IgD-negative memory B cell (primary cell): Measurements from ENCODE around the gene PFKFB4. TPM values are rescaled to one million over a fixed set of nuclear protein-coding genes. Genes with fewer than 3 reads are reported as not detected.

Source experiments
- H3K27ac Mint-ChIP-seq, 3 donors: one replicate each; pipeline ENCODE4 v1.8.0; 2020 to 2022; ENCODE audit warnings: mild to moderate bottlenecking in 3 of 3, mixed read lengths in 3 of 3, moderate library complexity in 1 of 3
- H3K27me3 Mint-ChIP-seq: one replicate; pipeline ENCODE4 v1.8.0; 2021; ENCODE audit warnings: mixed read lengths
- H3K36me3 Mint-ChIP-seq: one replicate; pipeline ENCODE4 v1.8.0; 2020; ENCODE audit warnings: mild to moderate bottlenecking, mixed read lengths
- H3K4me1 Mint-ChIP-seq, 3 donors: one replicate each; pipeline ENCODE4 v1.8.0; 2020 to 2022; ENCODE audit warnings: mixed read lengths in 3 of 3, mild to moderate bottlenecking in 1 of 3
- H3K4me3 Mint-ChIP-seq, 4 donors: one replicate each; pipeline ENCODE4 v1.8.0; 2020 to 2022; ENCODE audit warnings: mild to moderate bottlenecking in 4 of 4, mixed read lengths in 4 of 4, moderate library complexity in 3 of 4
- H3K9me3 Mint-ChIP-seq, 3 donors: one replicate each; pipeline ENCODE4 v1.8.0; 2020 to 2021; ENCODE audit warnings: mixed read lengths in 3 of 3, mild to moderate bottlenecking in 1 of 3
- polyA plus RNA-seq: library from polyadenylated mRNA; unstranded; fragments of 300-500 nt; fragmentation: Illumina TruSeq; gene quantifications from one replicate; pipeline ENCODE4 v1.2.3, GENCODE V29; 2021

Gene PFKFB4
- polyA plus RNA-seq, 1 donor from 2014 or later, result 1.5 TPM

- Mint-ChIP-seq H3K27ac (no peak overlapping the region), H3K4me1 (peaks cover 0 to 2% (median 0%) of the 10 kb centered on the region in 3 donors), H3K4me3 (no peak overlapping the region), H3K36me3 (no peaks in the 10 kb centered on the region), H3K27me3 (no peaks in the 10 kb centered on the region), H3K9me3 (no peaks in the 10 kb centered on the region)
Observed at GRCh38 chr3:48569808-48570450, 13.3 kb upstream of the PFKFB4 start.

DNA sequence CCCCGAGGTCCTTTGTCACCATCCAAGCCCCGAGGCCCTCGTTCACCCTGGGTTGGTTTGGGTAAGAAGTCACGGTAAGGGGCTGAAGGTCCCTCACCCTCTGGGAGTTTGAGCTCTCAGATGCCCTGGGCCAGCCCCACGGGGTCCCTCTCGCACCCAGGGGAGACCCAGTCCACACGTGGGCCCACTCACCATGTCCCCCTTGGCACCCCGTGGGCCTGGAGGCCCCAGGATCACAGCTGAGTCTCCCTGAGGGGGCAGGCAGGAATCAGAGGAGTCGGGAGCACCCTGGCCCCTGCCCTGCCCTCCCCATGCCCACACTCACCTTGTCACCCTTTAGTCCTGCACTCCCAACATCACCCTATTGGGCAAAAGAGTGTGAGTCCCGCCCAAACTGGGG lies 12.8 kb upstream of the PFKFB4 start:
- Mint-ChIP-seq H3K27me3 (no peaks in the 10 kb centered on the region), H3K27ac (no peak overlapping the region), H3K4me3 (no peak overlapping the region), H3K36me3 (no peaks in the 10 kb centered on the region), H3K4me1 (peaks cover 0 to 2% (median 0%) of the 10 kb centered on the region in 3 donors), H3K9me3 (no peaks in the 10 kb centered on the region)

DNA sequence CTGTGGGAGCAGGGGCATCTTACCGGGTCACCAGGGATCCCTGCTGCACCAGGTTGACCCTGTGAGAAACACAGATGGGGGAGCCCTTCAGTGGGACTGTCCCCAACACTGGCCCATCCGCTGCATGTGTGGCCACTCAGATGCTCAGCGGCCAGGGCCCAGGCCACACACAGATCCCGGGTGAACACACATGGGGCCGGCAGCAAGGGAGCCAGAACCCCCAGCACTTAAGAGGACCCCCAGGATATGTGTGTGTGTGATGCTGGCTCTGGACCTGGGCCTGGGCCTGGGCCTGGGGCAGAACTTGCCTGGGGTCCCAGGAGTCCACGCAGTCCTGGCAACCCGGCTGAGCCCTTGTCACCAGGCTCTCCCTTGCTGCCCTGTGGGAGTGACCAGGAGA lies 11.9 kb upstream of the PFKFB4 start:
- H3K36me3 Mint-ChIP-seq, result no peaks in the 10 kb centered on the region
- no peak overlapping the region for H3K4me3 Mint-ChIP-seq
- H3K4me1 Mint-ChIP-seq, result peaks cover 0 to 2% (median 0%) of the 10 kb centered on the region in 3 donors
- H3K27ac Mint-ChIP-seq, result no peak overlapping the region
- no peaks in the 10 kb centered on the region for H3K9me3 Mint-ChIP-seq
- no peaks in the 10 kb centered on the region for H3K27me3 Mint-ChIP-seq

DNA sequence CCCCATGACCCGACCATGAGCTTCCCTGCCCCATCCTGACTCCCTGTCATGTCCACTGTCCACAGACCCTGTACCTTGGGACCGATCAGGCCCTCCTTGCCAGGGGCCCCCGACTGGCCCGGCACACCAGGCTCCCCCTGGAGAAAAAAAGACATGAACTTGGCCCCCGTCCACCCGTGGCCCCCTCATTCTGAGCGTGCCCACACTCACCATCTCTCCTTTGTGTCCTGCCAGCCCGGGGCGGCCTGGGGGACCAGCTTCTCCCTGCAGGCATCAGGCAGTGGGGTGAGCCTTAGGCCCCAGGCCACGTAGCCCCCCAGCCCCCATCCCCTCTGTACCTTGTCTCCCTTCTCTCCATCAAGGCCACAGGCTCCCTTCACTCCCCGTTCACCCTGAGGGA lies 10.9 kb upstream of the PFKFB4 start:
- Mint-ChIP-seq H3K27me3 (no peaks in the 10 kb centered on the region), H3K36me3 (no peaks in the 10 kb centered on the region), H3K9me3 (no peaks in the 10 kb centered on the region), H3K27ac (no peak overlapping the region), H3K4me1 (peaks cover 0 to 2% (median 0%) of the 10 kb centered on the region in 3 donors), H3K4me3 (no peak overlapping the region)

GRCh38 chr3:48567090-48567489 lies 10.5 kb upstream of the PFKFB4 start:
- H3K9me3 Mint-ChIP-seq, result no peaks in the 10 kb centered on the region

DNA sequence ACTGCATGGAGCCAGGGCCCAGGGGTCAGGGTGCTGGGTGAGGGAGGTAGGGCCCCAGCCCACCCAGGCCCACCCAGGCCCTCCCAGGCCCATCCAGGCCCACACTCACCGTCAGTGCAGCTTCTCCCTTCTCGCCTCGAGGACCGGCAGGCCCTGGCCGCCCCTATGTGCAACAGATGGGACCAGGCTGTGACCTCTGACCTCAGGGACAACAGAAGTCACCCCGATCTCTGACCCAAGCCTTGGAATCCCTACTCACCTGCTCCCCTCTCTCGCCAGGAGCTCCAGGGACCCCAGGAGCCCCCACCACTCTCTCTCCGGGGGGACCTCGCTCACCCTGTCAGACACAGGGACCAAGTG lies 9.8 kb upstream of the PFKFB4 start:
- Mint-ChIP-seq H3K4me1 (peaks cover 0 to 2% (median 0%) of the 10 kb centered on the region in 3 donors), H3K4me3 (no peak overlapping the region), H3K27me3 (no peaks in the 10 kb centered on the region), H3K27ac (no peak overlapping the region), H3K9me3 (no peaks in the 10 kb centered on the region), H3K36me3 (no peaks in the 10 kb centered on the region)

More at GRCh38 chr3:48567090-48567489, 10.5 kb upstream of the PFKFB4 start:
- H3K27me3 Mint-ChIP-seq, result no peaks in the 10 kb centered on the region
- peaks cover 0 to 2% (median 0%) of the 10 kb centered on the region in 3 donors for H3K4me1 Mint-ChIP-seq
- H3K4me3 Mint-ChIP-seq, result no peak overlapping the region
- H3K36me3 Mint-ChIP-seq, result no peaks in the 10 kb centered on the region
- no peak overlapping the region for H3K27ac Mint-ChIP-seq

GRCh38 chr3:48565591-48566400 lies 9.2 kb upstream of the PFKFB4 start:
- Mint-ChIP-seq H3K4me3 (no peak overlapping the region), H3K27ac (no peak overlapping the region), H3K36me3 (no peaks in the 10 kb centered on the region), H3K27me3 (no peaks in the 10 kb centered on the region), H3K9me3 (no peaks in the 10 kb centered on the region), H3K4me1 (peaks cover 0 to 2% (median 0%) of the 10 kb centered on the region in 3 donors)

- no peaks in the 10 kb centered on the region for H3K27me3 Mint-ChIP-seq
- H3K4me3 Mint-ChIP-seq, result no peak overlapping the region
- no peak overlapping the region for H3K27ac Mint-ChIP-seq
- no peaks in the 10 kb centered on the region for H3K36me3 Mint-ChIP-seq
- peaks cover 0 to 5% (median 4%) of the 10 kb centered on the region in 3 donors for H3K4me1 Mint-ChIP-seq
- H3K9me3 Mint-ChIP-seq, result no peaks in the 10 kb centered on the region
Observed at GRCh38 chr3:48565186-48565585, 8.6 kb upstream of the PFKFB4 start.

DNA sequence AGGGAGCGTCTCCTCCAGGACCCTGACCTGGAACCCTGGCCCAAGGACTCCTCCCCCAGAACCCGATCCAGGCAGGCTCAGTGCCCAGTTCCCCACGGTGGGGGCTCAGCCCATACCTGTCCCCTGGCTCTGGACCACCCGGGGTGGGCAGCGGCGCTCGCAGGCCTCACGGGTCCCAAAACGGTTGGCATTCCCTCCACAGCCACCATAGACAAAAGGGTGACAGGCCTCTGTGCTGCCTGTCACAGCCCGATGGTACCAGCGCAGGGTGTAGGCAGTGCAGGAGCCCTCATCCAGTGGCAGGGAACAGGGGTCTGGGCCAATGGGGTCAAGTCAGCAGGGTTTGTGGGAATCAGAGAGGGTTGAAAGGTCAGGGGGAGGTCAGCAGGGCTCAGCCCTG lies 8.1 kb upstream of the PFKFB4 start:
- Mint-ChIP-seq H3K4me3 (no peak overlapping the region), H3K27ac (no peak overlapping the region), H3K27me3 (no peaks in the 10 kb centered on the region), H3K4me1 (peaks cover 0 to 9% (median 6%) of the 10 kb centered on the region in 3 donors), H3K9me3 (no peaks in the 10 kb centered on the region), H3K36me3 (no peaks in the 10 kb centered on the region)

DNA sequence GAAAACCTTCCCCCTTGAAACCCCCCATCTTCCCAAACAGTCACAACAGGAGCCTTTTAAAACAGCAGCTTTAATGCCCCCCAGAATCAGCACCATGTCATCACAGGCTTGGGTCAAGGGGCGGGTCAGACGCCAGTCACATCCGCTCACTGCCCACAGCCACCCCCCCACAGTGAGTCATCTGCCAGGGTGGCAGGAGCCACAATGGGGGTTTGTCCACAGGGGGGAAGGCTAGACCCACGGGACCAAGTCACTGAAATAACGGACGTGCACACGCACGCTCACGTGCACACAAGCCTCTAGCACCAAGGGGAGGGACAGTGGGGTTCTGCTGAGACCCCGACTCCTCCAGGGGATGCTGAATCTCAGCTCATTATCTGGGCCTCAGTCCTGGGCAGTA lies 7.4 kb upstream of the PFKFB4 start:
- Mint-ChIP-seq H3K4me1 (peaks cover 0 to 9% (median 9%) of the 10 kb centered on the region in 3 donors), H3K36me3 (no peaks in the 10 kb centered on the region), H3K9me3 (no peaks in the 10 kb centered on the region), H3K27me3 (no peaks in the 10 kb centered on the region), H3K27ac (no peak overlapping the region), H3K4me3 (no peak overlapping the region)

GRCh38 chr3:48563382-48563918 lies 6.8 kb upstream of the PFKFB4 start, which contains the start of gene UCN2:
Gene UCN2 (minus strand): TSS chr3:48563781. CDS start chr3:48563124, 657 bp downstream.
- Mint-ChIP-seq H3K4me1 (peaks cover 4 to 12% (median 11%) of the 10 kb centered on the region in 3 donors), H3K36me3 (no peaks in the 10 kb centered on the region), H3K27ac (no peak within 1 kb of the TSS), H3K4me3 (no peak within 1 kb of the TSS), H3K9me3 (no peaks in the 10 kb centered on the region), H3K27me3 (no peaks in the 10 kb centered on the region)

- no peaks in the 10 kb centered on the region for H3K36me3 Mint-ChIP-seq
- no peaks in the 10 kb centered on the region for H3K27me3 Mint-ChIP-seq
- no peak overlapping the region for H3K27ac Mint-ChIP-seq
- H3K4me1 Mint-ChIP-seq, result peaks cover 9 to 15% (median 15%) of the 10 kb centered on the region in 3 donors
- no peaks in the 10 kb centered on the region for H3K9me3 Mint-ChIP-seq
- no peak overlapping the region for H3K4me3 Mint-ChIP-seq
Observed at GRCh38 chr3:48562367-48563095, 5.9 kb upstream of the PFKFB4 start.

GRCh38 chr3:48561045-48561736 lies 4.6 kb upstream of the PFKFB4 start:
- peak overlapping the region in 1 of 4 donors; percentile 61 for H3K4me3 Mint-ChIP-seq
- no peaks in the 10 kb centered on the region for H3K36me3 Mint-ChIP-seq
- H3K4me1 Mint-ChIP-seq, result peaks cover 14 to 20% (median 15%) of the 10 kb centered on the region in 3 donors
- H3K27ac Mint-ChIP-seq, result peak overlapping the region in 1 of 3 donors; percentile 51
- no peaks in the 10 kb centered on the region for H3K9me3 Mint-ChIP-seq
- H3K27me3 Mint-ChIP-seq, result no peaks in the 10 kb centered on the region

DNA sequence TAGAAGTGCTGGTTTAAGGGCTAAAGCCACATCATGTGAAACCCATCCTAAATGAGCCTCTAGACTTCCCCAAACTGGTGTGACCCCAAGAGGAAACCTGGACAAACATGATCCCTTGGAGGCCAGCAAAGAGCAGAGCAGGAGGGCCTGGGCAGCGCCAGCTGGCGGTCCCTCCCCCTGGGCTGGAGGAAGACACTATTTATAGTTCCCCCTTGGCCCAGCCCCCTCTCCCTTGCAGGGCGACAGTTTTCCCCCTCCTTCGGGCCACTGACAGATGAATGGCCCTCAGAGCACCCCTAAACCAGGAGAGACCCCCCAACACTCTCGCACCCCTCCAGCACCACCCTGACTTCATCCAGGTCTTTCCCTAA lies 4.0 kb upstream of the PFKFB4 start:
- H3K27ac Mint-ChIP-seq, result peak overlapping the region in 1 of 3 donors; percentile 51
- H3K9me3 Mint-ChIP-seq, result no peaks in the 10 kb centered on the region
- no peaks in the 10 kb centered on the region for H3K27me3 Mint-ChIP-seq
- H3K4me3 Mint-ChIP-seq, result peak overlapping the region in 1 of 4 donors; percentile 61
- H3K36me3 Mint-ChIP-seq, result no peaks in the 10 kb centered on the region
- H3K4me1 Mint-ChIP-seq, result peaks cover 14 to 22% (median 15%) of the 10 kb centered on the region in 3 donors
